Measurements from ENCODE around the gene SORD. TPM values are rescaled to one million over a fixed set of nuclear protein-coding genes. Genes with fewer than 3 reads are reported as not detected.
"Not testable (repeated sequence)": the region's sequence is repeated elsewhere in the genome, so short reads cannot be mapped to it uniquely, and the experiment has no call there.

The SORD gene
- polyA plus RNA-seq, 1 donor: 7.7 TPM

DNA sequence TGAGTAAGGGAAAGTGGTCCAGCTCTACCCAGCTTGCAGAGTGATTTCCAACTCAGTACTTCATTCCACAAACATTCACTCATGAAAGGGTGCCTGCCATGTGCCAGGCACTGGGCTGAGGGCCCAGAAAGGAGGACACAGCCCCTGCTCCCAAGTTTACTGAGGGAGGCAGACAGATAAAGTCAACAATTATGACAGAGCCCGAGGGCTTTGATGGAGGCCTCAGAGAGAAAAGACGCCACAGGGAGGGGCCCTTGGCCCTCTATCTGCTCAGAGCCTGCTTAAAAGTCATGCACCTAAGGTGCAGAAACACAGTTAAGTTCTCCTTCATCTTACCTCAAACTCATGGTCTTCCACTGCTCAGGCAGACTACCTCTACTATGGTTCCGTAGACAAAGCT, 1.7 kb downstream of the SORD start:
- DNase-seq: not testable (repeated sequence)

- DNase-seq: not testable (repeated sequence)
Measured at GRCh38 chr15:45025627-45026026, 2.6 kb downstream of the SORD start.

DNA sequence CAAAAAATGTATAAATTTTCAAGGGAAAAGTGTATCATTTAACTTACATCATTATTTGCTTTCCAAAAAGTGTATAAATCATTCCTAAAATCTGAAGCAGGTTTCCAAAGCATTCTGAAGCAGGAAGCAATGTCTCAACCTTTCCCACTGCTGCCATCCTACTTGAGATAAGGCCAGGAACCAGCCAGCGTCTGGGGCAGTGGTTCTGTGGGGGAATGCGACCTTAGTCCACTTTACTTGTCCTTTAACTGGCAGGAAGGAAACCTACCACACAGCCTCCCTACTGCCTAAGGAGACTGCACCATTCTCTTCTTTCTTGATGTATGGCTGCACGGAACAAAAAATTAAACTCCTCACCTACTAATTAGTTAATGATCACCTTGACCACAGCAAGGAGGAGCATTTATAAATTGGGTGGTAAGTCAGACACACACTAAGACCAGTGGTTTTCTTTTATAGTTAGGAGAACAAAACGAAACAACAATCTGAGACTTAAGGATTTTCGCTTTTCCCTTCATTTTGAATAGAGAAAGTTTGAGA, 3.7 kb downstream of the SORD start:
- no peak for DNase-seq

DNA sequence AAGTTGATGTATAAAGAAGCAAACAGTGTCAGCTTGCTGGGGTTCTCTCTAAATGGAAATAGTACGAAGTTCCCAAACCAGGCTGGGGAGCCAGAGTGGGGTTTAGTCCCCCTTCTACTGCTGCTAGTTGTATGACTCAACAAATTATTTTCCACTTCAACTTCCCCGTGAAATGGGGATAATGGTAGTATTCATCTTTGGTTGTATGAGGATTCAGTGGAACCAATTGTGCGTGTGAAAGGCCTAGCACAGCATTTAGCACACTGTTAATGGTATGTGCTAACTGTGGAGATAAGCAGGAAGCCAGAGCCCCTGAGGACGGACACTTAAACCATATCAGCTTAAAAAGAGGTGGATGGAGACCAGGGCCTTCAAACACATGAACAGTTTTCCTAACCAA, 4.2 kb downstream of the SORD start:
- no peak for DNase-seq

- DNase-seq: no peak
Measured at GRCh38 chr15:45030743-45031142, 7.7 kb downstream of the SORD start.

GRCh38 chr15:45031522-45032028, 8.6 kb downstream of the SORD start:
- DNase-seq: not testable (repeated sequence)

GRCh38 chr15:45032501-45032900, 9.5 kb downstream of the SORD start:
- not testable (repeated sequence) for DNase-seq

DNA sequence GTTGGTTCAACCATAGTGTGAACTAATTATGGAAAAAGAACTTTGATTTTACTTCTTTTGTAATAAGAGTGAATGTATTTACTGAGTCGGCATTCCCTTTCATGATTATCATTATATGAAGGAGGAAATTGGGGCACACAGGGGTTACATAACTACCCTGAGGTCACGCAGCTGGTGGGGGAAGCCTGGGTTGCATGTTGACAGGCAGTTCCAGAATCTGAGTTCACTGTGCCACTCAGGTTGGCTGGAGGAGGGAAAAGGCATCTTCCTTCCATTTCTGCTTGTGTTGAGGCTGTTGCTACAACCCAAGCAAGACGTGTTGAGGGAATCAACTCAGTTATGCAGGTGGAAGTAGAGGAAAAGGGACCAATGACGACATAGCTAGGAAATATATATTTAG, 11.1 kb downstream of the SORD start:
- not testable (repeated sequence) for DNase-seq

DNA sequence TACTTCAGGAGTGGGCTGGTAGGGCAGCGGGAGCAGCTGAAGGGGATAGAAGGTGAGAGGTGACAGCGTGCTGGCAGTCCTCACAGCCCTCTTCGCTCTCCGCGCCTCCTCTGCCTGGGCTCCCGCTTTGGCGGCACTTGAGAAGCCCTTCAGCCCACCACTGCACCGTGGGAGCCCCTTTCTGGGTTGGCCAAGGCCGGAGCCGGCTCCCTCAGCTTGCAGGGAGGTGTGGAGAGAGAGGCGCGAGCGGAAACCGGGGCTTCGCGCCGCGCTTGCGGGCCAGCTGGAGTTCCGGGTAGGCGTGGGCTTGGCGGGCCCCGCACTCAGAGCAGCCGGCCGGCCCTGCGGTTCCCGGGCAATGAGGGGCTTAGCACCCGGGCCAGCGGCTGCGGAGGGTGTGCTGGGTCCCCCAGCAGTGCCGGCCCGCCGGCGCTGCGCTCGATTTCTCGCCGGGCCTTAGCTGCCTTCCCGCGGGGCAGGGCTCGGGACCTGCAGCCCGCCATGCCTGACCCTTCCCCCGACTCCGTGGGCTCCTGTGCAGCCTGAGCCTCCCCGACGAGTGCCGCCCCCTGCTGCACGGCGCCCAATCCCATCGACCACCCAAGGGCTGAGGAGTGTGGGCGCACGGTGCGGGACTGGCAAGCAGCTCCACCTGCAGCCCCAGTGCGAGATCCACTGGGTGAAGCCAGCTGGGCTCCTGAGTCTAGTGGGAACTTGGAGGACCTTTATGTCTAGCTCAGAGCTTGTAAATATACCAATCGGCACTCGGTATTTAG, 11.8 kb downstream of the SORD start:
- DNase-seq: not testable (repeated sequence)

GRCh38 chr15:45036812-45037781, 14.1 kb downstream of the SORD start:
- DNase-seq: peak; percentile 28

DNA sequence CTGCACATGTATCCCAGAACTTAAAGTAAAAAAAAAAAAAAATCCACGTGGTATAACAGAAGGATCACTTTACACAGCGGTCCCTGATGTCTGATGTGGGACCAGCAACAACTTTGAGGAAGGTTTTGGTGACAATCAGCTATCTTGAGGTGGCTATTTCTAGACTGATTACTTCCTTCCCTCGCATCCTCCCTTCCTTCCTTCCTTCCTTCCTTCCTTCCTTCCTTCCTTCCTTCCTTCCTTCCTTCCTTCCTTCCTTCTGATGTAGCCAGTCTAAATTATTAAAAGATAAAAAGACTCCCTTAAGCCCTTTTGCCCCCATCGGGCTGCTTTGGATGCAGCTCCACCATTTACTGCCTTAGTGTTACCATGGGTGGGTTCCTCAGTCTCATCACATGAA, 14.9 kb downstream of the SORD start:
- no peak for DNase-seq

- DNase-seq: not testable (repeated sequence)
Measured at GRCh38 chr15:45040396-45040795, 17.4 kb downstream of the SORD start.

GRCh38 chr15:45041538-45041937, 18.5 kb downstream of the SORD start:
- not testable (repeated sequence) for DNase-seq

- DNase-seq: not testable (repeated sequence)
Measured at GRCh38 chr15:45042859-45043258, 19.9 kb downstream of the SORD start.

- DNase-seq: not testable (repeated sequence)
Measured at GRCh38 chr15:45044270-45044669, 21.3 kb downstream of the SORD start.

- DNase-seq: not testable (repeated sequence)
Measured at GRCh38 chr15:45048449-45048793, 25.4 kb downstream of the SORD start.

- no peak for DNase-seq
Measured at GRCh38 chr15:45048794-45049631, 26.0 kb downstream of the SORD start.

- DNase-seq: no peak
Measured at GRCh38 chr15:45050587-45050986, 27.6 kb downstream of the SORD start.

DNA sequence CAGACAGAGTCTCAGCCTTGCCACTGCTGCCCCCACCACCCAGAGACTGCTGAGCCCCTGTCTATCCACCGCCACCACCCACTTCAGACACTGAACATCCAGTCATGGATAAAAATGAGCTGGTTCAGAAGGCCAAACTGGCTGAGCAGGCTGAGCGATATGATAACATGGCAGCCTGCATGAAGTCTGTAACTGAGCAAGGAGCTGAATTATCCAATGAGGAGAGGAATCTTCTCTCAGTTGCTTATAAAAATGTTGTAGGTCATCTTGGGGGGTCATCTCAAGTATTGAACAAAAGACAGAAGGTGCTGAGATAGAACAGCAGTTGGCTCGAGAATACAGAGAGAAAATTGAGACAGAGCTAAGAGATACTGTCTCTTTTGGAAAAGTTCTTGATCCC, 29.7 kb downstream of the SORD start:
- DNase-seq: not testable (repeated sequence)

GRCh38 chr15:45058690-45059675, 36.0 kb downstream of the SORD start:
- DNase-seq: not testable (repeated sequence)

GRCh38 chr15:45062301-45062700, 39.3 kb downstream of the SORD start:
- DNase-seq: not testable (repeated sequence)

Data from hindlimb muscle (tissue), 1 donor.